ENCODE results near the gene RASL10A. TPM values are rescaled to one million over a fixed set of nuclear protein-coding genes. Genes with fewer than 3 reads are reported as not detected.

RASL10A gene
- total and polyA plus RNA-seq, 9 of the 15 experiments (the other 6 are each of a cell fraction or from before 2014, with no cell fraction given): 0.17 to 1.2 (median 0.45) TPM; not detected in 3

- TF ChIP-seq BHLHE40 (IDR thresholded peaks at IDR 0.05; ENCODE audit: low read length) (no peak), RCOR1 (IDR thresholded peaks at IDR 0.05; ENCODE audit: borderline replicate concordance in 1 of 2, low read depth in 2 of 2, low read length in 2 of 2) (peak in 1 of 2 experiments; percentile 47; a peak in 1 of 4 replicates), MBD2 (IDR thresholded peaks at IDR 0.05; ENCODE audit: borderline replicate concordance, low read depth) (no peak), MECOM (CRISPR knock-in tag; IDR thresholded peaks at IDR 0.05) (no peak), HIVEP1 (CRISPR knock-in tag; IDR thresholded peaks at IDR 0.05) (no peak), HMBOX1 (IDR thresholded peaks at IDR 0.05) (no peak), ZNF766 (CRISPR knock-in tag; conservative IDR thresholded peaks at IDR 0.05) (peak; percentile 45; the same call in 1 of the 2 replicates), SNIP1 (IDR thresholded peaks at IDR 0.05; ENCODE audit: low read depth) (no peak), SRSF7 (optimal IDR thresholded peaks at IDR 0.05; ENCODE audit: low read depth, low read length) (no peak), RBM34 (IDR thresholded peaks at IDR 0.05; ENCODE audit: borderline replicate concordance, insufficient read depth, low read length) (no peak), SIN3A (IDR thresholded peaks at IDR 0.05; ENCODE audit: borderline replicate concordance in 2 of 2, control insufficient read depth in 1 of 2, low read depth in 2 of 2, low read length in 2 of 2) (peak in 1 of 2 experiments; percentile 36; a peak in 1 of 4 replicates), ILK (tag; IDR thresholded peaks at IDR 0.05; ENCODE audit: borderline replicate concordance, low read depth) (no peak), RBFOX2 (IDR thresholded peaks at IDR 0.05; ENCODE audit: low read depth, low read length) (peak; percentile 89), SUPT5H (IDR thresholded peaks at IDR 0.05) (peak; percentile 56), RERE (CRISPR knock-in tag; IDR thresholded peaks at IDR 0.05; ENCODE audit: borderline replicate concordance) (no peak), U2AF2 (optimal IDR thresholded peaks at IDR 0.05; ENCODE audit: low read depth, low read length) (no peak), HDAC1 (IDR thresholded peaks at IDR 0.05) (peak in 1 of 2 experiments; percentile 36; a peak in 1 of 4 replicates), POLR2G (IDR thresholded peaks at IDR 0.05; ENCODE audit: low read depth, low read length) (peak; percentile 92), MYBL2 (IDR thresholded peaks at IDR 0.05; ENCODE audit: low read depth) (peak; percentile 78), MYBL2 (CRISPR knock-in tag; IDR thresholded peaks at IDR 0.05; ENCODE audit: borderline replicate concordance) (no peak), ZNF224 (CRISPR knock-in tag; IDR thresholded peaks at IDR 0.05) (no peak), SRSF9 (IDR thresholded peaks at IDR 0.05; ENCODE audit: borderline replicate concordance, low read depth, low read length) (no peak)
Observed at GRCh38 chr22:29306175-29306834, 9.2 kb downstream of the RASL10A start, which contains the start of gene GAS2L1 (continued).

All from K562 (cell line).